ENCODE data around the gene OTOGL.

Gene OTOGL

DNA sequence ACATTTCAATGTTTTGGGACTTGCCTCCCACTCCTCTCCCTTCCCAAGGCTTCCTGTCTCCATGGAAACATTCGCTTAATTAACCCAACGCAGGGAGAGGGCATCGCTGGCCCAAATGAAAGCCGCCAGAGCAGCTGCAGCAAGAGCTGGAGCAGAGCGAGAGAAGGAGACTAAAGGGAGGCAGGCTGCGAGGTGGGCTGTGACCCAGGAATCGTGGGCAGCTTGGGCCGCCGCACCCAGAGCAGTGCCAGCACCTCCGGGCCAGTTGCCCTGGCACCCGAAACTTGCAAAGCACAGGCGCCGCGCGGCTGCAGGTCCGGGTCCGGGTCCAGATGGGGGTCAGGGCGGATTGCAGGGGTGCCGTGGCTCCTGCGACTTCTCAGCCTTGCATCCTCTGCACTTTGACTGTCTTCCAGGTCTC is 301.2 kb downstream of the OTOGL start:
- no peak for TF ChIP-seq ZFX (IDR thresholded peaks at IDR 0.05; ENCODE audit: borderline replicate concordance)
- TF ChIP-seq, protein P1, sequence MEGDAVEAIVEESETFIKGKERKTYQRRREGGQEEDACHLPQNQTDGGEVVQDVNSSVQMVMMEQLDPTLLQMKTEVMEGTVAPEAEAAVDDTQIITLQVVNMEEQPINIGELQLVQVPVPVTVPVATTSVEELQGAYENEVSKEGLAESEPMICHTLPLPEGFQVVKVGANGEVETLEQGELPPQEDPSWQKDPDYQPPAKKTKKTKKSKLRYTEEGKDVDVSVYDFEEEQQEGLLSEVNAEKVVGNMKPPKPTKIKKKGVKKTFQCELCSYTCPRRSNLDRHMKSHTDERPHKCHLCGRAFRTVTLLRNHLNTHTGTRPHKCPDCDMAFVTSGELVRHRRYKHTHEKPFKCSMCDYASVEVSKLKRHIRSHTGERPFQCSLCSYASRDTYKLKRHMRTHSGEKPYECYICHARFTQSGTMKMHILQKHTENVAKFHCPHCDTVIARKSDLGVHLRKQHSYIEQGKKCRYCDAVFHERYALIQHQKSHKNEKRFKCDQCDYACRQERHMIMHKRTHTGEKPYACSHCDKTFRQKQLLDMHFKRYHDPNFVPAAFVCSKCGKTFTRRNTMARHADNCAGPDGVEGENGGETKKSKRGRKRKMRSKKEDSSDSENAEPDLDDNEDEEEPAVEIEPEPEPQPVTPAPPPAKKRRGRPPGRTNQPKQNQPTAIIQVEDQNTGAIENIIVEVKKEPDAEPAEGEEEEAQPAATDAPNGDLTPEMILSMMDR (IDR thresholded peaks at IDR 0.05): no peak

DNA sequence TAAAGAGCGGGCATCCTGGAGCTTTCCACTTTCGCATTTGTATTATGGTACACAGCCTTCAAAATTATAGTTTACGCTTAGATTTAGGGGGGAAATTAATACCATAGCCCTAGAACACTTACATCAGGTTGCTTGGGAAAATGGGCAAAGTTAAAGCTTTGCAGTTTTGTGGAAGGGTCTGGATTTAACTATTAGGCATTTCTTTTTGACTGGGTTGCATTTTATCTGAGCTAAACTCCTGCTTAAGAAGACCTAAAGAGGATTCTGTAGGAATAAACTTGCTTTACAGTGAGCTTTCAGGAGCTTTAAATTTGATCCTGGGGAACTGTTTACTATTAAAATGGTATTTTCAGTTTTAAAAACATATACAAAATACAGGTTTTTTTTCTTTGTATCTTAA is 301.9 kb downstream of the OTOGL start:
- TF ChIP-seq ZFX (IDR thresholded peaks at IDR 0.05; ENCODE audit: borderline replicate concordance): no peak
- TF ChIP-seq, protein P1 (IDR thresholded peaks at IDR 0.05): no peak
- H3K27ac ChIP-seq: no peak overlapping the region

More for the DNA sequence above, 301.2 kb downstream of the OTOGL start:
- H3K27ac ChIP-seq: no peak overlapping the region

DNA sequence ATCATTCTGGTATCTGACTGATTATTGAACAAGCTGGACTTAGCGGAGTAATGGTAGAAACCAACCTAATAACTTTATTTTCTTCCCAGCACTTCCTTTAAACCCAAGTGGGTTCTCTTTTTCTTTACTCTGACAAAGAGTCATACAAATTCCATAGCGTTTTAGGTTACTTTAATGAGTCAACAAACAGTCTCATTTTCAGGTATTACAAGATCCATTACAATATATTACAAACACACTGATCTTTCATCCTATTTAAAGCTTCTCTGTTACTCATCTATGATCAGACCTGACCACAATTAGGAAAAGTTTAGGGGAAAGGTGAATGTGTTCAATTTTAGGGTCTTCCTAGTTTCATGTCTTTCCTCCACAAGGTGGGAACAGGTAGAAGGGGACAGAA is 305.3 kb downstream of the OTOGL start:
- TF ChIP-seq ZFX (IDR thresholded peaks at IDR 0.05; ENCODE audit: borderline replicate concordance): no peak
- TF ChIP-seq, protein P1 (IDR thresholded peaks at IDR 0.05): no peak
- no peak overlapping the region for H3K27ac ChIP-seq

DNA sequence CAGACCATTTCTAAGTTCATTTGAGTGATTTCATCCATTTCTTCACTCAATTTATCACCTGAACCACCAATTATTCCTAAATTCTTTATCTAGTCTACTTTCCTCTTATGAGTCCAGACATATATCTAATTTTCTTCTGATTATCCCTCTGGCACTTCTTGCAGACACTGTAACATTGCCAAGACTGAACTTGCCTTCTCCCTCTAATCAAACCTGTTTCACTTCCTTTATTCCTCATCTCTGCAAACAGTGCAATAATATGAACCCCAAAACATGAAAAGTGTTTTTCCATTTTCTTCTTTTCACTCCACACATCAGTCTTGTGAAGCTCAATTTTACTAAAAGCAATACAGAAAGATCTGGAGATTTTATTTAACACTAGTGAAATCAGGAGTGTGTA is 306.9 kb downstream of the OTOGL start:
- no peak overlapping the region for H3K27ac ChIP-seq
- TF ChIP-seq, protein P1 (IDR thresholded peaks at IDR 0.05): no peak
- no peak for TF ChIP-seq ZFX (IDR thresholded peaks at IDR 0.05; ENCODE audit: borderline replicate concordance)

DNA sequence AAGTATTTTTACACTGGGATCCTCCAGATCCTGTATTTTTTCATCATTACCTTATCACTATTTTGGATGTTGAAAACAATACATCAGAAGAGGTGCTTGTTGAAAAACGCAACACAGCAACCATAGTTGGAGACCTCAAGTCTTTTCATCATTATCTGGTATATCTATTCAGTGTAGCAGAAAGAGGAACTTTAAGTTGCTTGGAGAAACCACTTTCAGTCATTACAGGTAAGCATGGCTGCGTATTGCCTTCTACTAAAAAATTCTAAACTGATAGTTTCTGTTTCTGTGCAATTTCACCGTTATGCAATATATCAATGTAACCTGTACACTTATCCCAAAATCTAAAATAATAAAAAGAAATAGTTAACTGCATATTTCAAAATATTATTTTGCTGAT is 312.4 kb downstream of the OTOGL start:
- no peak overlapping the region for H3K27ac ChIP-seq
- no peak for TF ChIP-seq ZFX (IDR thresholded peaks at IDR 0.05; ENCODE audit: borderline replicate concordance)
- TF ChIP-seq, protein P1 (IDR thresholded peaks at IDR 0.05): no peak

DNA sequence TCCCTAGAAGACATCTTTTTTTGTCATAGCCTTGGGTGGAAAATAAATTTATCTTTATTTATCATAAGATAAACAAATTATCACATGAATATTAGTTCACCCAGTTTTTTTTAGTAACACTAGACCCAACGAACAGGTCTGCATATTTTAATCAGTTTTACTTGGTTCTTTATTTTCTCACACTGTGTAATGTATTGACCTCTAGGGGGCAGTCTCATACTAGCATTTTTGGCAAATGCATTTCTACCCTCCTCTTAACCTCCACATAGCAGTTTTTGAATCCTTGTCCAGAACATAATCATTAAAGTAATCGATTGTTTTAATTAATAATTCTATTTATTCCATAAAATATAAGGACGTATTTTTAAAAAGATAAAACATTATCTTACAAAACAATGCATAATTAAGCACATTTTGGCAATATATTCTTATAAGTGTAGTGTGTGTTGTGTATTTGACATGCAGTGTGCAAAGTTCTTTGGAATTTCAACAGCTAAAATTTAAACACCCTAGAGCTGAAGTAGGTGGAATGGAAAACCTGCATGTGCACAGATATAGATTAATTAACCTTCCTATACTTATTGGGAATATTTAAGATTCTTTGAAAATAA is 313.1 kb downstream of the OTOGL start:
- no peak overlapping the region for H3K27ac ChIP-seq
- TF ChIP-seq, protein P1 (IDR thresholded peaks at IDR 0.05): peak; percentile 96
- no peak for TF ChIP-seq ZFX (IDR thresholded peaks at IDR 0.05; ENCODE audit: borderline replicate concordance)

DNA sequence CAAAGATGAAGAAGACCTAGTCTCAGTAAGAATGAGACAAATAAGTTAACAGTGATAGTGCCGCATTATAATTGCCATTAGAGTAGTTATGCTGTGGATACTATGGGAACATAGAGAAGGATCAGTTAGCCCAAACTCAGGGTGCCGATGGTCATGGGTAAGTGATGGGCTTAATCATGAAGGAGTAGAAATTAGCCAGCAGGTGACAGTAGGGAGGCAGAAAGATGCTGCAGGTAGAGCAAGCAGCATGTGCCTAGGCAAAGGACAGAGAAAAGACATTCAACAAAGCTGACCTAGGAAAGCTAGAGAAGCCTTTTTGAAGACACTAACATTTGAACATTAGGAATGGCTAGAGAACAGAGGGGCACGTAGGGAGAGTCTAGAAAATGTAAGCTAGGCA is 314.1 kb downstream of the OTOGL start:
- H3K27ac ChIP-seq: no peak overlapping the region
- TF ChIP-seq, protein P1 (IDR thresholded peaks at IDR 0.05): peak; percentile 13; the same call in 1 of the 2 replicates
- no peak for TF ChIP-seq ZFX (IDR thresholded peaks at IDR 0.05; ENCODE audit: borderline replicate concordance)
